HepG2 (cell line): ENCODE measurements around the gene CCDC201. TPM values are rescaled to one million over a fixed set of nuclear protein-coding genes. Genes with fewer than 3 reads are reported as not detected.
A peak's percentile ranks its signal among the peaks of the same experiment; 100 is the strongest.

Experiments
- POLR2AphosphoS5 ChIP-seq: IDR thresholded peaks from 2 replicates; pipeline ENCODE4 v1.6.1; 2012; ENCODE audit warnings: low read depth, low read length
- PPARG ChIP-seq: conservative IDR thresholded peaks from 2 replicates; pipeline ENCODE4 v1.6.1; 2016; ENCODE audit warnings: missing biosample characterization, missing genetic modification reagents
- SIN3A ChIP-seq: IDR thresholded peaks from 2 replicates; pipeline ENCODE4 v1.6.1; 2011; ENCODE audit warnings: low read depth, mild to moderate bottlenecking, control low read depth, low read length, borderline replicate concordance
- SMARCE1 ChIP-seq: fragments of 450-650 bp; IDR thresholded peaks from 2 replicates; pipeline ENCODE4 v1.6.1; 2017; ENCODE audit warnings: borderline replicate concordance
- SP5 ChIP-seq: IDR thresholded peaks from 2 replicates; pipeline ENCODE4 v1.6.1; 2016; ENCODE audit warnings: low read depth, borderline replicate concordance
- THYN1 ChIP-seq: sonication (generic); formaldehyde crosslinking; IDR thresholded peaks from 2 replicates; pipeline ENCODE4 v1.8.1; 2023; ENCODE audit warnings: low read depth, mild to moderate bottlenecking, moderate library complexity, missing genetic modification reagents, borderline replicate concordance
- ZBTB46 ChIP-seq: sonication (generic); formaldehyde crosslinking; IDR thresholded peaks from 2 replicates; pipeline ENCODE4 v1.4.0; 2020; ENCODE audit warnings: mild to moderate bottlenecking, missing genetic modification reagents, borderline replicate concordance
- ZNF546 ChIP-seq: sonication (generic); formaldehyde crosslinking; conservative IDR thresholded peaks from 2 replicates; pipeline ENCODE4 v1.8.1; 2023; ENCODE audit warnings: mild to moderate bottlenecking, missing genetic modification reagents
- ZNF577 ChIP-seq: sonication (generic); formaldehyde crosslinking; IDR thresholded peaks from 2 replicates; pipeline ENCODE4 v1.4.0; 2020; ENCODE audit warnings: mild to moderate bottlenecking, low read depth, missing genetic modification reagents, borderline replicate concordance
- ZNF609 ChIP-seq: sonication (generic); formaldehyde crosslinking; IDR thresholded peaks from 2 replicates; pipeline ENCODE4 v1.4.0; 2020; ENCODE audit warnings: mild to moderate bottlenecking, missing genetic modification reagents, borderline replicate concordance
- ZNF75D ChIP-seq: sonication (generic); formaldehyde crosslinking; IDR thresholded peaks from 2 replicates; pipeline ENCODE4 v1.8.1; 2023; ENCODE audit warnings: missing genetic modification reagents, mild to moderate bottlenecking, borderline replicate concordance
- ZNF879 ChIP-seq: sonication (generic); formaldehyde crosslinking; IDR thresholded peaks from 2 replicates; pipeline ENCODE4 v1.8.1; 2023; ENCODE audit warnings: missing genetic modification reagents
- ZSCAN9 ChIP-seq: IDR thresholded peaks from 2 replicates; pipeline ENCODE4 v1.6.1; 2016; ENCODE audit warnings: borderline replicate concordance
- polyA plus RNA-seq, 8 experiments: library from polyadenylated mRNA; depleted of rRNA in 3 of 8; stranded (reverse) in 7 of 8; unstranded in 1 of 8; fragments of >200 nt; fragmentation: Illumina TruSeq in 4 of 8; extraction: Trizol in 4 of 8; gene quantifications; 2 replicates each; pipeline versions ENCODE4 v1.2.1 to v1.2.3, GENCODE V29; 2011 to 2016; ENCODE audit warnings: low read depth in 4 of 8, missing spikeins in 1 of 8, mixed read lengths in 1 of 8; ENCODE audit not compliant: insufficient read depth in 1 of 8
- total RNA-seq, 5 experiments: library from RNA; depleted of rRNA; stranded (reverse); fragments of >200 nt; fragmentation: Illumina TruSeq; extraction: Trizol; gene quantifications; 2 replicates each; pipeline ENCODE4 v1.2.3, GENCODE V29; 2016; ENCODE audit warnings: low read depth in 1 of 5
- TF ChIP-seq, protein P1 (sequence below): sonication (generic); formaldehyde crosslinking; IDR thresholded peaks from 2 replicates; pipeline ENCODE4 v1.4.0; 2020; ENCODE audit warnings: missing genetic modification reagents, borderline replicate concordance
- TF ChIP-seq, protein P2 (sequence below): sonication (generic); formaldehyde crosslinking; IDR thresholded peaks from 2 replicates; pipeline ENCODE4 v1.8.0; 2022; ENCODE audit warnings: mild to moderate bottlenecking, missing genetic modification reagents

Gene CCDC201
- total and polyA plus RNA-seq, 2 of the 13 experiments (the other 11 are each of a cell fraction or from before 2014, with no cell fraction given) = 0.92 TPM; not detected in 1

DNA sequence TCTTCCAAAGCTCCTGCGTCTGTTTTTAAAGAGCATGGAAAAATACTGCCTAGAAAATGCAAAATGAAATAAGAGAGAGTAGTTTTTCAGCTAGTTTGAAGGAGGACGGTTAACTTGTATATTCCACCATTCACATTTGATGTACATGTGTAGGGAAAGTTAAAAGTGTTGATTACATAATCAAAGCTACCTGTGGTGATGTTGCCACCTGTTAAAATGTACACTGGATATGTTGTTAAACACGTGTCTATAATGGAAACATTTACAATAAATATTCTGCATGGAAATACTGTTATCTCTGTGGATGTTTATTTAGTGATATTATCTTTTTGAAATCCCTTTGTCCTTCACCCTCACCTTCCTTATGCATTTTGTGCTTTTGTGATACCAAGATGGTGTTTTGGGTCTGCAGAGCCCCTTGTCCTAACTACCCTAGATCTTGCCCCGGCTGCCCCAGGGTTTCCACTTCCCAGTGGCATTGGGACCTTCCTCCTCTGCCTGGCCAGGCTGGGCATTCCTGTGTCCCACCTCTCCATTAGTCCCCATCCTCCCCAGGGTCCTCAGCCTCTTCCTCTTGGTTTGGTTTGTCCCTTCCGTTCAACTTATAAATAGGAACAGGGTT lies 20.6 kb upstream of the CCDC201 start (continued):
- TF ChIP-seq PPARG (CRISPR knock-in tag) = no peak; the same call in 1 of the 2 replicates
- TF ChIP-seq ZNF546 (CRISPR knock-in tag) = no peak
- no peak; the same call in 1 of the 2 replicates for TF ChIP-seq SIN3A
- TF ChIP-seq ZNF609 (CRISPR knock-in tag) = no peak; the same call in 1 of the 2 replicates
- TF ChIP-seq, protein P1, sequence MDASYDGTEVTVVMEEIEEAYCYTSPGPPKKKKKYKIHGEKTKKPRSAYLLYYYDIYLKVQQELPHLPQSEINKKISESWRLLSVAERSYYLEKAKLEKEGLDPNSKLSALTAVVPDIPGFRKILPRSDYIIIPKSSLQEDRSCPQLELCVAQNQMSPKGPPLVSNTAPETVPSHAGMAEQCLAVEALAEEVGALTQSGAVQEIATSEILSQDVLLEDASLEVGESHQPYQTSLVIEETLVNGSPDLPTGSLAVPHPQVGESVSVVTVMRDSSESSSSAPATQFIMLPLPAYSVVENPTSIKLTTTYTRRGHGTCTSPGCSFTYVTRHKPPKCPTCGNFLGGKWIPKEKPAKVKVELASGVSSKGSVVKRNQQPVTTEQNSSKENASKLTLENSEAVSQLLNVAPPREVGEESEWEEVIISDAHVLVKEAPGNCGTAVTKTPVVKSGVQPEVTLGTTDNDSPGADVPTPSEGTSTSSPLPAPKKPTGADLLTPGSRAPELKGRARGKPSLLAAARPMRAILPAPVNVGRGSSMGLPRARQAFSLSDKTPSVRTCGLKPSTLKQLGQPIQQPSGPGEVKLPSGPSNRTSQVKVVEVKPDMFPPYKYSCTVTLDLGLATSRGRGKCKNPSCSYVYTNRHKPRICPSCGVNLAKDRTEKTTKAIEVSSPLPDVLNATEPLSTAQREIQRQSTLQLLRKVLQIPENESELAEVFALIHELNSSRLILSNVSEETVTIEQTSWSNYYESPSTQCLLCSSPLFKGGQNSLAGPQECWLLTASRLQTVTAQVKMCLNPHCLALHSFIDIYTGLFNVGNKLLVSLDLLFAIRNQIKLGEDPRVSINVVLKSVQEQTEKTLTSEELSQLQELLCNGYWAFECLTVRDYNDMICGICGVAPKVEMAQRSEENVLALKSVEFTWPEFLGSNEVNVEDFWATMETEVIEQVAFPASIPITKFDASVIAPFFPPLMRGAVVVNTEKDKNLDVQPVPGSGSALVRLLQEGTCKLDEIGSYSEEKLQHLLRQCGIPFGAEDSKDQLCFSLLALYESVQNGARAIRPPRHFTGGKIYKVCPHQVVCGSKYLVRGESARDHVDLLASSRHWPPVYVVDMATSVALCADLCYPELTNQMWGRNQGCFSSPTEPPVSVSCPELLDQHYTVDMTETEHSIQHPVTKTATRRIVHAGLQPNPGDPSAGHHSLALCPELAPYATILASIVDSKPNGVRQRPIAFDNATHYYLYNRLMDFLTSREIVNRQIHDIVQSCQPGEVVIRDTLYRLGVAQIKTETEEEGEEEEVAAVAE = peak; percentile 37; the same call in 1 of the 2 replicates
- TF ChIP-seq ZBTB46 (CRISPR knock-in tag) = no peak
- no peak for TF ChIP-seq SP5 (CRISPR knock-in tag)
- TF ChIP-seq ZSCAN9 (CRISPR knock-in tag) = peak; percentile 47; the same call in 1 of the 2 replicates
- TF ChIP-seq ZNF75D (CRISPR knock-in tag) = no peak
- peak; percentile 80 for TF ChIP-seq POLR2AphosphoS5
- TF ChIP-seq ZNF577 (CRISPR knock-in tag) = no peak
- TF ChIP-seq, protein P2, sequence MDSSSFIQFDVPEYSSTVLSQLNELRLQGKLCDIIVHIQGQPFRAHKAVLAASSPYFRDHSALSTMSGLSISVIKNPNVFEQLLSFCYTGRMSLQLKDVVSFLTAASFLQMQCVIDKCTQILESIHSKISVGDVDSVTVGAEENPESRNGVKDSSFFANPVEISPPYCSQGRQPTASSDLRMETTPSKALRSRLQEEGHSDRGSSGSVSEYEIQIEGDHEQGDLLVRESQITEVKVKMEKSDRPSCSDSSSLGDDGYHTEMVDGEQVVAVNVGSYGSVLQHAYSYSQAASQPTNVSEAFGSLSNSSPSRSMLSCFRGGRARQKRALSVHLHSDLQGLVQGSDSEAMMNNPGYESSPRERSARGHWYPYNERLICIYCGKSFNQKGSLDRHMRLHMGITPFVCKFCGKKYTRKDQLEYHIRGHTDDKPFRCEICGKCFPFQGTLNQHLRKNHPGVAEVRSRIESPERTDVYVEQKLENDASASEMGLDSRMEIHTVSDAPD (CRISPR knock-in tag) = no peak
- TF ChIP-seq SMARCE1 = no peak
- TF ChIP-seq THYN1 = no peak
- TF ChIP-seq ZNF879 = no peak
